GM21737 (cell line): ENCODE results near the gene IQGAP2.

Experiments
- ATAC-seq: cut with Tn5 transposase; IDR thresholded peaks from one replicate; pipeline ENCODE4 v1.9.1; 2021; ENCODE audit warnings: mild to moderate bottlenecking, moderate library complexity; ENCODE audit not compliant: unreplicated experiment

IQGAP2 gene

GRCh38 chr5:76443066-76443800, 40.1 kb downstream of the IQGAP2 start:
- no peak for ATAC-seq

GRCh38 chr5:76445063-76445462, 42.0 kb downstream of the IQGAP2 start:
- ATAC-seq = no peak

- ATAC-seq = no peak
Observed at GRCh38 chr5:76445830-76446229, 42.7 kb downstream of the IQGAP2 start.

GRCh38 chr5:76446776-76447175, 43.7 kb downstream of the IQGAP2 start:
- no peak for ATAC-seq

GRCh38 chr5:76449606-76450005, 46.5 kb downstream of the IQGAP2 start:
- no peak for ATAC-seq

- ATAC-seq = no peak
Observed at GRCh38 chr5:76450054-76450453, 47.0 kb downstream of the IQGAP2 start.

- ATAC-seq = no peak
Observed at GRCh38 chr5:76451031-76451701, 48.1 kb downstream of the IQGAP2 start.

- no peak for ATAC-seq
Observed at GRCh38 chr5:76455531-76456133, 52.5 kb downstream of the IQGAP2 start.

- no peak for ATAC-seq
Observed at GRCh38 chr5:76456258-76456657, 53.2 kb downstream of the IQGAP2 start.

- ATAC-seq = no peak
Observed at GRCh38 chr5:76457674-76458485, 54.8 kb downstream of the IQGAP2 start.

- no peak for ATAC-seq
Observed at GRCh38 chr5:76458486-76458830, 55.4 kb downstream of the IQGAP2 start.

GRCh38 chr5:76460104-76460503, 57.0 kb downstream of the IQGAP2 start:
- no peak for ATAC-seq

- no peak for ATAC-seq
Observed at GRCh38 chr5:76462097-76462667, 59.1 kb downstream of the IQGAP2 start.

- no peak for ATAC-seq
Observed at GRCh38 chr5:76467216-76467615, 64.1 kb downstream of the IQGAP2 start.

GRCh38 chr5:76468635-76469425, 65.7 kb downstream of the IQGAP2 start:
- no peak for ATAC-seq

- no peak for ATAC-seq
Observed at GRCh38 chr5:76469656-76470290, 66.7 kb downstream of the IQGAP2 start.

GRCh38 chr5:76470976-76471375, 67.9 kb downstream of the IQGAP2 start:
- no peak for ATAC-seq

- no peak for ATAC-seq
Observed at GRCh38 chr5:76471406-76471805, 68.3 kb downstream of the IQGAP2 start.

GRCh38 chr5:76471987-76472334, 68.9 kb downstream of the IQGAP2 start:
- no peak for ATAC-seq
